H1 (cell line): ENCODE results near the gene USP38.

Experiments used
- ASH2L ChIP-seq: fragments of 200-600, 300-600 bp; sonication (generic); IDR thresholded peaks from one replicate; pipeline ENCODE4 v1.7.1; 2017; ENCODE audit warnings: low read length
- CHD1 ChIP-seq: IDR thresholded peaks from 2 replicates; pipeline ENCODE4 v1.6.1; 2012; ENCODE audit warnings: low read depth, low read length, improper control_type of control experiment
- CTCF ChIP-seq, 3 experiments: IDR thresholded peaks; 1 replicate in 2 of 3; 2 replicates in 1 of 3; pipeline versions ENCODE4 v1.5.1 to v1.6.1; 2011; ENCODE audit warnings: low read length in 3 of 3, mild to moderate bottlenecking in 3 of 3, inconsistent platforms in 2 of 3, low read depth in 1 of 3, moderate library complexity in 1 of 3; ENCODE audit not compliant: insufficient read depth in 1 of 3; ENCODE audit errors: control extremely low read depth in 1 of 3
- JUN ChIP-seq: IDR thresholded peaks from 2 replicates; pipeline ENCODE4 v1.6.1; 2011; ENCODE audit warnings: low read depth, mild to moderate bottlenecking, improper control_type of control experiment, low read length
- POLR2A ChIP-seq, 2 experiments: IDR thresholded peaks; 1 replicate in 1 of 2; 2 replicates in 1 of 2; pipeline ENCODE4 v1.6.1; 2011; ENCODE audit warnings: low read depth in 2 of 2, low read length in 2 of 2, mild to moderate bottlenecking in 2 of 2; ENCODE audit errors: control extremely low read depth in 1 of 2
- RAD21 ChIP-seq, 2 experiments: IDR thresholded peaks in 1 of 2; conservative IDR thresholded peaks in 1 of 2; 2 replicates each; pipeline ENCODE4 v1.6.1; 2011; ENCODE audit warnings: low read depth in 2 of 2, low read length in 2 of 2, improper control_type of control experiment in 1 of 2, inconsistent platforms in 1 of 2, mild to moderate bottlenecking in 1 of 2, moderate library complexity in 1 of 2
- SIN3A ChIP-seq, 2 experiments: IDR thresholded peaks in 1 of 2; conservative IDR thresholded peaks in 1 of 2; 2 replicates each; pipeline ENCODE4 v1.6.1; 2011 to 2012; ENCODE audit warnings: low read length in 2 of 2, improper control_type of control experiment in 1 of 2, low read depth in 1 of 2, mild to moderate bottlenecking in 1 of 2
- TBP ChIP-seq: IDR thresholded peaks from 2 replicates; pipeline ENCODE4 v1.6.1; 2011; ENCODE audit warnings: low read depth, low read length, improper control_type of control experiment
- USF2 ChIP-seq: IDR thresholded peaks from 2 replicates; pipeline ENCODE4 v1.6.1; 2011; ENCODE audit warnings: low read length, improper control_type of control experiment
- ZNF274 ChIP-seq: IDR thresholded peaks from 2 replicates; pipeline ENCODE4 v1.7.0; 2012; ENCODE audit warnings: low read length, borderline replicate concordance; ENCODE audit errors: extremely low read depth

GRCh38 chr4:143188136-143189088 lies 3.7 kb downstream of the USP38 start:
- no peak for TF ChIP-seq POLR2A (IDR thresholded peaks at IDR 0.05; ENCODE audit: control extremely low read depth in 1 of 2, low read depth in 2 of 2, low read length in 2 of 2)
- TF ChIP-seq TBP = no peak
- TF ChIP-seq JUN = no peak
- TF ChIP-seq CTCF (IDR thresholded peaks at IDR 0.05; ENCODE audit: control extremely low read depth in 1 of 3, insufficient read depth in 1 of 3, low read depth in 1 of 3, low read length in 3 of 3) = no peak
- TF ChIP-seq ZNF274 = no peak
- no peak for TF ChIP-seq RAD21 (IDR thresholded peaks at IDR 0.05 in 1 of 2, conservative IDR thresholded peaks at IDR 0.05 in 1 of 2; ENCODE audit: low read depth in 2 of 2, low read length in 2 of 2)
- TF ChIP-seq SIN3A (conservative IDR thresholded peaks at IDR 0.05 in 1 of 2, IDR thresholded peaks at IDR 0.05 in 1 of 2; ENCODE audit: low read depth in 1 of 2, low read length in 2 of 2) = no peak
- TF ChIP-seq USF2 = no peak
- TF ChIP-seq CHD1 = no peak
- no peak for TF ChIP-seq ASH2L
